Neuronal stem cell (in vitro differentiated cells): ENCODE results near the gene CIT.

Source experiments
- DNase-seq: peaks from one replicate; pipeline ENCODE4 v3.0.0-alpha.2; 2013; ENCODE audit warnings: low spot score
- H2AFZ ChIP-seq: one replicate; pipeline ENCODE4 v1.6.1; 2013; ENCODE audit warnings: mild to moderate bottlenecking, low read length, inconsistent platforms
- H2AK5ac ChIP-seq: 2 replicates; pipeline ENCODE4 v1.6.1; 2013; ENCODE audit warnings: low read depth, mild to moderate bottlenecking, inconsistent platforms, low read length, moderate library complexity, mixed read lengths
- H2BK120ac ChIP-seq: 2 replicates; pipeline ENCODE4 v1.6.1; 2013; ENCODE audit warnings: low read depth, mild to moderate bottlenecking, inconsistent platforms, low read length, moderate library complexity, mixed read lengths
- H2BK12ac ChIP-seq: one replicate; pipeline ENCODE4 v1.6.1; 2013; ENCODE audit warnings: low read length, inconsistent platforms
- H2BK15ac ChIP-seq: 2 replicates; pipeline ENCODE4 v1.6.1; 2013; ENCODE audit warnings: mild to moderate bottlenecking, low read length, inconsistent platforms, mixed read lengths
- H2BK5ac ChIP-seq: one replicate; pipeline ENCODE4 v1.6.1; 2013; ENCODE audit warnings: inconsistent platforms, mild to moderate bottlenecking, low read length, moderate library complexity
- H3K14ac ChIP-seq: one replicate; pipeline ENCODE4 v1.6.1; 2013; ENCODE audit warnings: low read length, inconsistent platforms
- H3K18ac ChIP-seq: 2 replicates; pipeline ENCODE4 v1.6.1; 2013; ENCODE audit warnings: low read length, inconsistent platforms
- H3K23ac ChIP-seq: 2 replicates; pipeline ENCODE4 v1.6.1; 2013; ENCODE audit warnings: low read depth, mild to moderate bottlenecking, mixed read lengths, low read length, inconsistent platforms; ENCODE audit not compliant: poor library complexity
- H3K27ac ChIP-seq: replicated peaks from 3 replicates; pipeline ENCODE4 v1.5.1; 2013; ENCODE audit warnings: low read length, inconsistent platforms
- H3K27me3 ChIP-seq, 3 experiments: 2 replicates each; pipeline ENCODE4 v1.6.1; 2013; ENCODE audit warnings: low read length in 3 of 3, mild to moderate bottlenecking in 2 of 3, inconsistent platforms in 1 of 3, low read depth in 1 of 3, mixed read lengths in 1 of 3, moderate library complexity in 1 of 3; ENCODE audit not compliant: control insufficient read depth in 3 of 3, insufficient read depth in 3 of 3
- H3K36me3 ChIP-seq, 2 donors: replicated peaks in 1 of 2; 2 replicates each; pipeline ENCODE4 v1.6.1; 2013; ENCODE audit warnings: low read length in 2 of 2; ENCODE audit not compliant: control insufficient read depth in 2 of 2, insufficient read depth in 2 of 2
- H3K4ac ChIP-seq: 2 replicates; pipeline ENCODE4 v1.6.1; 2013; ENCODE audit warnings: inconsistent platforms, mild to moderate bottlenecking, low read length, moderate library complexity
- H3K4me1 ChIP-seq, 2 donors: 1 replicate in 1 of 2; 2 replicates in 1 of 2; pipeline ENCODE4 v1.6.1; 2013; ENCODE audit warnings: low read length in 2 of 2, low read depth in 1 of 2; ENCODE audit not compliant: control insufficient read depth in 2 of 2, insufficient read depth in 1 of 2
- H3K4me2 ChIP-seq: one replicate; pipeline ENCODE4 v1.6.1; 2013; ENCODE audit warnings: mild to moderate bottlenecking, low read length, inconsistent platforms; ENCODE audit not compliant: insufficient read depth, poor library complexity, severe bottlenecking
- H3K4me3 ChIP-seq, 2 donors: 2 replicates each; pipeline ENCODE4 v1.5.1; 2013; ENCODE audit warnings: low read length in 2 of 2, mild to moderate bottlenecking in 2 of 2, inconsistent platforms in 1 of 2, moderate library complexity in 1 of 2
- H3K79me1 ChIP-seq: one replicate; pipeline ENCODE4 v1.6.1; 2013; ENCODE audit warnings: low read depth, mild to moderate bottlenecking, inconsistent platforms, low read length, moderate library complexity
- H3K9ac ChIP-seq: one replicate; pipeline ENCODE4 v1.6.1; 2013; ENCODE audit warnings: mild to moderate bottlenecking, low read depth, low read length, inconsistent platforms; ENCODE audit not compliant: poor library complexity
- H3K9me3 ChIP-seq, 2 donors: replicated peaks in 1 of 2; 2 replicates each; pipeline versions ENCODE3 to v1.6.1; 2013; ENCODE audit warnings: low read length in 2 of 2, mild to moderate bottlenecking in 2 of 2, inconsistent platforms in 1 of 2, low read depth in 1 of 2, mixed read lengths in 1 of 2, moderate library complexity in 1 of 2; ENCODE audit not compliant: control insufficient read depth in 2 of 2, insufficient read depth in 1 of 2
- H4K8ac ChIP-seq: one replicate; pipeline ENCODE4 v1.6.1; 2013; ENCODE audit warnings: low read depth, mild to moderate bottlenecking, inconsistent platforms, low read length, moderate library complexity
- H4K91ac ChIP-seq: one replicate; pipeline ENCODE4 v1.6.1; 2013; ENCODE audit warnings: low read length, low read depth, mild to moderate bottlenecking, inconsistent platforms; ENCODE audit not compliant: poor library complexity
- WGBS, 2 donors: extraction: QIAGEN DNeasy Blood & Tissue Kit; methylation state at CpG; one replicate each; pipeline ENCODE4 v1.1.7; 2013; ENCODE audit warnings: missing lambda C conversion rate in 2 of 2, mixed read lengths in 1 of 2; ENCODE audit not compliant: insufficient read length in 2 of 2, insufficient replicate concordance in 1 of 2; ENCODE audit errors: extremely low coverage in 2 of 2; 5-methylcytosine and 5-hydroxymethylcytosine counted together

CIT gene

GRCh38 chr12:119671070-119671469, 206.1 kb downstream of the CIT start:
- H3K14ac ChIP-seq, result no peak overlapping the region
- H3K27me3 ChIP-seq, result no peaks in the 10 kb centered on the region
- no CpG with 5 or more reads among the region's 3 CpGs for WGBS, 2 donors
- no peak overlapping the region for H2BK12ac ChIP-seq
- no peak overlapping the region for H3K4me3 ChIP-seq
- no peak overlapping the region for H3K27ac ChIP-seq
- H3K23ac ChIP-seq, result no peak overlapping the region
- H3K9me3 ChIP-seq, result no peaks in the 10 kb centered on the region
- no peak overlapping the region for H2AFZ ChIP-seq
- no peaks in the 10 kb centered on the region for H3K79me1 ChIP-seq
- H3K4ac ChIP-seq, result no peak overlapping the region
- no peak overlapping the region for H3K18ac ChIP-seq
- H2BK120ac ChIP-seq, result no peak overlapping the region
- DNase-seq, result no peak
- H4K91ac ChIP-seq, result no peak overlapping the region
- no peak overlapping the region for H2BK5ac ChIP-seq
- no peak overlapping the region for H4K8ac ChIP-seq
- H3K36me3 ChIP-seq, result peaks cover 33 to 66% of the 10 kb centered on the region in 2 donors
- H3K9ac ChIP-seq, result no peak overlapping the region
- no peak overlapping the region for H2BK15ac ChIP-seq
- H3K4me1 ChIP-seq, result no peaks in the 10 kb centered on the region
- no peak overlapping the region for H2AK5ac ChIP-seq
- H3K4me2 ChIP-seq, result no peak overlapping the region

- no peak overlapping the region for H3K4ac ChIP-seq
- no peak overlapping the region for H3K4me3 ChIP-seq
Measured at GRCh38 chr12:119669744-119670472, 207.2 kb downstream of the CIT start.

GRCh38 chr12:119668324-119668841, 208.7 kb downstream of the CIT start:
- Histone ChIP-seq H3K27ac (peak overlapping the region; percentile 88), H3K23ac (peak overlapping the region; percentile 98), H2BK5ac (no peak overlapping the region), H4K8ac (no peak overlapping the region), H2AK5ac (no peak overlapping the region), H2AFZ (peak overlapping the region; percentile 88), H2BK15ac (no peak overlapping the region), H3K4me1 (no peaks in the 10 kb centered on the region), H2BK12ac (no peak overlapping the region), H3K79me1 (no peaks in the 10 kb centered on the region), H3K9me3 (no peaks in the 10 kb centered on the region), H3K27me3 (no peaks in the 10 kb centered on the region), H3K18ac (peak overlapping the region; percentile 66), H4K91ac (no peak overlapping the region), H3K14ac (no peak overlapping the region), H3K4me2 (peak overlapping the region; percentile 76), H3K9ac (peak overlapping the region; percentile 82), H3K4me3 (peak overlapping the region; percentile 75 to 96), H2BK120ac (no peak overlapping the region), H3K4ac (no peak overlapping the region), H3K36me3 (peaks cover 11 to 39% of the 10 kb centered on the region in 2 donors)
- no peak for DNase-seq
- WGBS, 2 donors, result no CpG with 5 or more reads among the region's 14 CpGs

More at GRCh38 chr12:119669744-119670472, 207.2 kb downstream of the CIT start:
- H3K27ac ChIP-seq, result no peak overlapping the region
- H3K79me1 ChIP-seq, result no peaks in the 10 kb centered on the region
- no peak for DNase-seq
- no peak overlapping the region for H2AFZ ChIP-seq
- H3K9me3 ChIP-seq, result no peaks in the 10 kb centered on the region
- no peak overlapping the region for H3K9ac ChIP-seq
- H3K23ac ChIP-seq, result no peak overlapping the region
- H2BK5ac ChIP-seq, result no peak overlapping the region
- H3K14ac ChIP-seq, result no peak overlapping the region
- no peak overlapping the region for H4K8ac ChIP-seq
- WGBS, 2 donors, result no CpG with 5 or more reads among the region's 11 CpGs
- no peak overlapping the region for H3K18ac ChIP-seq
- no peak overlapping the region for H2BK120ac ChIP-seq
- no peaks in the 10 kb centered on the region for H3K4me1 ChIP-seq
- no peak overlapping the region for H3K4me2 ChIP-seq
- peaks cover 26 to 54% of the 10 kb centered on the region in 2 donors for H3K36me3 ChIP-seq
- no peak overlapping the region for H2AK5ac ChIP-seq
- no peak overlapping the region for H4K91ac ChIP-seq
- no peak overlapping the region for H2BK15ac ChIP-seq
- no peaks in the 10 kb centered on the region for H3K27me3 ChIP-seq
- no peak overlapping the region for H2BK12ac ChIP-seq

GRCh38 chr12:119667577-119668323, 209.4 kb downstream of the CIT start, which contains the start of gene PRKAB1:
Gene PRKAB1, plus strand, starts transcription at chr12:119668133. Its CDS starts 112 bp downstream, at chr12:119668245.
- H3K27me3 ChIP-seq, result no peaks in the 10 kb centered on the region
- no peak within 1 kb of the TSS for H2BK5ac ChIP-seq
- H3K27ac ChIP-seq, result peak within 1 kb of the TSS; percentile 88
- no peak within 1 kb of the TSS for H2BK15ac ChIP-seq
- H3K9me3 ChIP-seq, result no peaks in the 10 kb centered on the region
- DNase-seq, result peak; percentile 93
- H3K14ac ChIP-seq, result peak within 1 kb of the TSS; percentile 75
- H3K4me2 ChIP-seq, result peak within 1 kb of the TSS; percentile 76
- H3K79me1 ChIP-seq, result no peaks in the 10 kb centered on the region
- H2AK5ac ChIP-seq, result no peak within 1 kb of the TSS
- no peak within 1 kb of the TSS for H4K91ac ChIP-seq
- no peak within 1 kb of the TSS for H2BK12ac ChIP-seq
- H3K4ac ChIP-seq, result no peak within 1 kb of the TSS
- no peak within 1 kb of the TSS for H2BK120ac ChIP-seq
- peak within 1 kb of the TSS; percentile 98 for H3K23ac ChIP-seq
- H3K4me3 ChIP-seq, result peak within 1 kb of the TSS; percentile 75 to 96
- H3K36me3 ChIP-seq, result peaks cover 7 to 33% of the 10 kb centered on the region in 2 donors
- H3K9ac ChIP-seq, result peak within 1 kb of the TSS; percentile 82
- no peaks in the 10 kb centered on the region for H3K4me1 ChIP-seq
- peak within 1 kb of the TSS; percentile 88 for H2AFZ ChIP-seq
- H3K18ac ChIP-seq, result peak within 1 kb of the TSS; percentile 66
- peak within 1 kb of the TSS; percentile 54 for H4K8ac ChIP-seq
- no CpG with 5 or more reads among the region's 69 CpGs for WGBS, 2 donors
